CD4-positive, alpha-beta memory T cell (primary cell): ENCODE data around the gene GRIK4. TPM values are rescaled to one million over a fixed set of nuclear protein-coding genes. Genes with fewer than 3 reads are reported as not detected.

ENCODE experiments used
- CTCF ChIA-PET: fragments of 350-600 bp; sonication (Branson Sonifier 250); formaldehyde crosslinking; loops from one replicate; lab custom pipeline; 2021; ENCODE audit warnings: inconsistent platforms; ENCODE audit not compliant: partially characterized antibody; lab: Charles Lee
- POLR2A ChIA-PET: fragments of 350-600 bp; sonication (Branson Sonifier 250); formaldehyde crosslinking; loops from one replicate; lab custom pipeline; 2021; ENCODE audit not compliant: partially characterized antibody; lab: Charles Lee
- DNase-seq, 5 donors: peaks; one replicate each; pipeline versions ENCODE4 v3.0.0 to v3.0.0-alpha.2; 2020 to 2022; ENCODE audit warnings: mixed read lengths in 1 of 5
- H3K27ac ChIP-seq: one replicate; pipeline ENCODE4 v1.7.0; 2013; ENCODE audit warnings: low read depth, low read length
- H3K27me3 ChIP-seq: 2 replicates; pipeline ENCODE4 v1.7.0; 2013; ENCODE audit warnings: mild to moderate bottlenecking, low read length, moderate library complexity; ENCODE audit not compliant: insufficient read depth
- H3K36me3 ChIP-seq: 2 replicates; pipeline ENCODE4 v1.7.0; 2013; ENCODE audit warnings: mild to moderate bottlenecking, low read length, moderate library complexity; ENCODE audit not compliant: insufficient read depth
- H3K4me1 ChIP-seq: 2 replicates; pipeline ENCODE4 v1.7.0; 2013; ENCODE audit warnings: mild to moderate bottlenecking, low read length, moderate library complexity; ENCODE audit not compliant: insufficient read depth
- H3K4me3 ChIP-seq, 2 donors: one replicate each; pipeline ENCODE4 v1.7.0; 2013; ENCODE audit warnings: low read length in 2 of 2, mild to moderate bottlenecking in 1 of 2
- H3K9me3 ChIP-seq, 2 donors: one replicate each; pipeline ENCODE4 v1.7.0; 2013; ENCODE audit warnings: low read length in 2 of 2, control low read depth in 1 of 2; ENCODE audit not compliant: control insufficient read depth in 1 of 2
- H3K27ac Mint-ChIP-seq, 7 donors: one replicate each; pipeline ENCODE4 v1.8.0; 2020 to 2021; ENCODE audit warnings: mixed read lengths in 7 of 7, mild to moderate bottlenecking in 6 of 7, inconsistent platforms in 3 of 7, moderate library complexity in 3 of 7
- H3K27me3 Mint-ChIP-seq, 2 donors: one replicate each; pipeline ENCODE4 v1.8.0; 2020 to 2021; ENCODE audit warnings: mixed read lengths in 2 of 2
- H3K36me3 Mint-ChIP-seq, 2 donors: one replicate each; pipeline ENCODE4 v1.8.0; 2020 to 2021; ENCODE audit warnings: mixed read lengths in 2 of 2, inconsistent platforms in 1 of 2, mild to moderate bottlenecking in 1 of 2
- H3K4me1 Mint-ChIP-seq, 4 donors: one replicate each; pipeline ENCODE4 v1.8.0; 2020 to 2021; ENCODE audit warnings: mixed read lengths in 4 of 4, mild to moderate bottlenecking in 1 of 4
- H3K4me3 Mint-ChIP-seq, 8 donors: one replicate each; pipeline ENCODE4 v1.8.0; 2020 to 2021; ENCODE audit warnings: mixed read lengths in 8 of 8, mild to moderate bottlenecking in 7 of 8, moderate library complexity in 6 of 8, inconsistent platforms in 3 of 8
- H3K9me3 Mint-ChIP-seq, 8 donors: one replicate each; pipeline ENCODE4 v1.8.0; 2020 to 2021; ENCODE audit warnings: mixed read lengths in 8 of 8, mild to moderate bottlenecking in 5 of 8, inconsistent platforms in 3 of 8, moderate library complexity in 1 of 8
- intact Hi-C: fragments of 100-400 bp; cut with micrococcal nuclease; formaldehyde crosslinking; loops from one replicate; pipeline ENCODE4 v1.15.1; 2023
- polyA plus RNA-seq, 2 donors: library from polyadenylated mRNA; unstranded; fragments of 300-500 nt; fragmentation: Illumina TruSeq; gene quantifications; one replicate each; pipeline ENCODE4 v1.2.3, GENCODE V29; 2021
- total RNA-seq, 2 experiments: library from RNA; stranded (reverse); gene quantifications; one replicate each; pipeline ENCODE4 v1.2.3, GENCODE V29; 2021

Gene GRIK4
- total and polyA plus RNA-seq, 4 experiments from 2014 or later, result 0.06 TPM; not detected in 3

- no peaks in the 10 kb centered on the region for H3K4me1 Mint-ChIP-seq
- H3K27ac ChIP-seq, result no peak overlapping the region
- no peak overlapping the region for H3K27ac Mint-ChIP-seq
- DNase-seq, result no peak
- no peak overlapping the region for H3K4me3 ChIP-seq
- intact Hi-C loops, result no loop called here
- H3K36me3 Mint-ChIP-seq, result no peaks in the 10 kb centered on the region
- POLR2A ChIA-PET, result no interaction called here
- peaks cover 0 to 2% (median 0%) of the 10 kb centered on the region in 8 donors for H3K9me3 Mint-ChIP-seq
- no peaks in the 10 kb centered on the region for H3K9me3 ChIP-seq
- no peaks in the 10 kb centered on the region for H3K36me3 ChIP-seq
- H3K4me3 Mint-ChIP-seq, result no peak overlapping the region
- CTCF ChIA-PET, result no interaction called here
- no peaks in the 10 kb centered on the region for H3K27me3 ChIP-seq
- H3K27me3 Mint-ChIP-seq, result peaks cover 11 to 31% of the 10 kb centered on the region in 2 donors
- no peaks in the 10 kb centered on the region for H3K4me1 ChIP-seq
These were observed 17.2 kb downstream of the GRIK4 start for GRCh38 chr11:120528749-120529148.

- Histone ChIP-seq H3K27me3 (no peaks in the 10 kb centered on the region), H3K9me3 (no peaks in the 10 kb centered on the region), H3K4me1 (no peaks in the 10 kb centered on the region), H3K27ac (no peak overlapping the region), H3K36me3 (no peaks in the 10 kb centered on the region), H3K4me3 (no peak overlapping the region)
- no peak overlapping the region for H3K4me3 Mint-ChIP-seq
- H3K27me3 Mint-ChIP-seq, result peaks cover 12 to 33% of the 10 kb centered on the region in 2 donors
- DNase-seq, result no peak
- peaks cover 0 to 2% (median 0%) of the 10 kb centered on the region in 8 donors for H3K9me3 Mint-ChIP-seq
- no peaks in the 10 kb centered on the region for H3K36me3 Mint-ChIP-seq
- POLR2A ChIA-PET, result no interaction called here
- no peaks in the 10 kb centered on the region for H3K4me1 Mint-ChIP-seq
- H3K27ac Mint-ChIP-seq, result no peak overlapping the region
- intact Hi-C loops, result no loop called here
- CTCF ChIA-PET, result no interaction called here
These were observed 17.7 kb downstream of the GRIK4 start for GRCh38 chr11:120529214-120529613.

GRCh38 chr11:120529911-120530310 lies 18.4 kb downstream of the GRIK4 start:
- intact Hi-C loops, result no loop called here
- H3K27me3 ChIP-seq, result no peaks in the 10 kb centered on the region
- H3K27ac Mint-ChIP-seq, result no peak overlapping the region
- H3K36me3 ChIP-seq, result no peaks in the 10 kb centered on the region
- no peaks in the 10 kb centered on the region for H3K36me3 Mint-ChIP-seq
- H3K27ac ChIP-seq, result no peak overlapping the region
- H3K4me3 ChIP-seq, result no peak overlapping the region
- DNase-seq, result no peak
- no peaks in the 10 kb centered on the region for H3K9me3 ChIP-seq
- CTCF ChIA-PET, result no interaction called here
- POLR2A ChIA-PET, result no interaction called here
- H3K4me1 ChIP-seq, result no peaks in the 10 kb centered on the region
- no peak overlapping the region for H3K4me3 Mint-ChIP-seq
- no peaks in the 10 kb centered on the region for H3K4me1 Mint-ChIP-seq
- H3K27me3 Mint-ChIP-seq, result peaks cover 16 to 35% of the 10 kb centered on the region in 2 donors
- peaks cover 0 to 2% (median 0%) of the 10 kb centered on the region in 8 donors for H3K9me3 Mint-ChIP-seq

DNA sequence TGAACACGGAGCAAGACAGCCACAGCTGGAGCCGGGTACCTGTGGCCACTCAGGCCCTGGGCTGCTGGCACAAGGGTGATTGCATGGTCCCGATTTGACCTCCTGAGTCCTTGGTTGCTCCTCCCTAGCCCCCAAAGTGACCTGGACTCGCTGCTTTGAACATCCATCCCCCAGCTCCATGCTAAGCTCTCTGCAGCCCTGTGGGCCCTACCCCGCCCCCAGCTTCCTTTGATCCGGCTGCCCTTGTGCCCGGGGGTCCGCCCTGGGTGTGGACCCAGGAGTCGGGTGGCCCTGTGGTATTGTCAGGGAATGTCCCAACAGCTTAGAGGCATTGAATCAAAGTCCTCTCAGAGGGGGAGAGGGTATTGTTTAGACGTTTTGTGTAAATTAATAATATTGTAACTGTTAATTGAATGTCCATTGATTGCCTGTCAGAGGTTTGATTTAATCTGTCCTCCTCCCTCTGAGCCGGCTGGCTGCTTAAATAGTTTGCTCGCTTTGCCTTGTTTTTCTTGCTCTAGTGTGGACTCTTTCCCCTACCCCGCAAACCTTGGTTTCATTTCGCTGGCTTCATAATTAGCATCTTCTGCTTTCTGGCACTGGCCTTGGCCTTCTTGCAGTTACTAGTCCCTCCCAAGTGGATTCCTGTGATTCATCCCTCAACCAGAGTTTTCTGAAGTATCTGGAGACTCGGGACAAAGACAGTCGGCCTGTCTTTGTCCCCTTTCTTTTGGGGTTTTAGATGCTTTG lies 20.7 kb downstream of the GRIK4 start:
- no peak overlapping the region for H3K4me3 ChIP-seq
- no peaks in the 10 kb centered on the region for H3K27me3 ChIP-seq
- Mint-ChIP-seq H3K27me3 (peaks cover 15 to 29% of the 10 kb centered on the region in 2 donors), H3K4me3 (no peak overlapping the region), H3K36me3 (no peaks in the 10 kb centered on the region), H3K27ac (peak overlapping the region in 1 of 7 donors; percentile 19), H3K4me1 (no peaks in the 10 kb centered on the region), H3K9me3 (peaks cover 0 to 2% (median 0%) of the 10 kb centered on the region in 8 donors)
- no peaks in the 10 kb centered on the region for H3K36me3 ChIP-seq
- H3K27ac ChIP-seq, result no peak overlapping the region
- ChIA-PET CTCF (no interaction called here), POLR2A (no interaction called here)
- DNase-seq, result no peak
- intact Hi-C loops, result no loop called here
- H3K9me3 ChIP-seq, result no peaks in the 10 kb centered on the region
- no peaks in the 10 kb centered on the region for H3K4me1 ChIP-seq

- ChIA-PET POLR2A (no interaction called here), CTCF (no interaction called here)
- Mint-ChIP-seq H3K9me3 (peaks cover 0 to 2% (median 0%) of the 10 kb centered on the region in 8 donors), H3K4me3 (no peak overlapping the region), H3K36me3 (no peaks in the 10 kb centered on the region), H3K27me3 (peaks cover 15 to 29% of the 10 kb centered on the region in 2 donors), H3K27ac (no peak overlapping the region), H3K4me1 (no peaks in the 10 kb centered on the region)
- Histone ChIP-seq H3K27me3 (no peaks in the 10 kb centered on the region), H3K4me3 (no peak overlapping the region), H3K36me3 (no peaks in the 10 kb centered on the region), H3K4me1 (no peaks in the 10 kb centered on the region), H3K27ac (no peak overlapping the region), H3K9me3 (no peaks in the 10 kb centered on the region)
- intact Hi-C loops, result no loop called here
- no peak for DNase-seq
These were observed 21.3 kb downstream of the GRIK4 start for GRCh38 chr11:120532832-120533196.

- ChIA-PET POLR2A (no interaction called here), CTCF (no interaction called here)
- peaks cover 11 to 19% of the 10 kb centered on the region in 2 donors for H3K27me3 Mint-ChIP-seq
- no peaks in the 10 kb centered on the region for H3K9me3 ChIP-seq
- intact Hi-C loops, result no loop called here
- H3K36me3 ChIP-seq, result no peaks in the 10 kb centered on the region
- no peaks in the 10 kb centered on the region for H3K27me3 ChIP-seq
- DNase-seq, result no peak
- no peak overlapping the region for H3K27ac ChIP-seq
- no peaks in the 10 kb centered on the region for H3K4me1 Mint-ChIP-seq
- H3K4me1 ChIP-seq, result no peaks in the 10 kb centered on the region
- peaks cover 0 to 3% (median 0%) of the 10 kb centered on the region in 8 donors for H3K9me3 Mint-ChIP-seq
- H3K36me3 Mint-ChIP-seq, result no peaks in the 10 kb centered on the region
- no peak overlapping the region for H3K4me3 ChIP-seq
- H3K4me3 Mint-ChIP-seq, result peak overlapping the region in 1 of 8 donors; percentile 2
- H3K27ac Mint-ChIP-seq, result no peak overlapping the region
These were observed 24.7 kb downstream of the GRIK4 start for GRCh38 chr11:120536091-120536796.

- CTCF ChIA-PET, result no interaction called here
These were observed 25.2 kb downstream of the GRIK4 start for GRCh38 chr11:120536797-120537169.

More at GRCh38 chr11:120536797-120537169, 25.2 kb downstream of the GRIK4 start:
- no peak for DNase-seq
- Mint-ChIP-seq H3K4me1 (no peaks in the 10 kb centered on the region), H3K27ac (no peak overlapping the region), H3K9me3 (peaks cover 0 to 3% (median 0%) of the 10 kb centered on the region in 8 donors), H3K4me3 (no peak overlapping the region), H3K27me3 (peaks cover 11 to 19% of the 10 kb centered on the region in 2 donors), H3K36me3 (no peaks in the 10 kb centered on the region)
- H3K4me1 ChIP-seq, result no peaks in the 10 kb centered on the region
- H3K27me3 ChIP-seq, result no peaks in the 10 kb centered on the region
- POLR2A ChIA-PET, result no interaction called here
- no peak overlapping the region for H3K4me3 ChIP-seq
- H3K36me3 ChIP-seq, result no peaks in the 10 kb centered on the region
- H3K27ac ChIP-seq, result no peak overlapping the region
- no peaks in the 10 kb centered on the region for H3K9me3 ChIP-seq
- intact Hi-C loops, result no loop called here
